Heart right ventricle (tissue), 16 donors: Measurements from ENCODE around the gene FAM217B. TPM values are rescaled to one million over a fixed set of nuclear protein-coding genes. Genes with fewer than 3 reads are reported as not detected.

Source experiments
- ATAC-seq, 8 donors: fragments of 200-7000 bp; cut with Tn5 transposase; one replicate each; pipeline ENCODE4 v1.9.1; 2020; ENCODE audit warnings: mild to moderate bottlenecking in 8 of 8, moderate library complexity in 8 of 8, moderate number of reproducible peaks in 1 of 8
- DNase-seq, 2 donors: peaks; one replicate each; pipeline ENCODE4 v3.0.0-alpha.2; 2020
- H3K27ac ChIP-seq, 10 donors: fragments of 200-600 bp; sonication (generic) in 2 of 10; one replicate each; pipeline versions ENCODE4 v1.5.0 to v1.8.0; 2020 to 2022; ENCODE audit warnings: mild to moderate bottlenecking in 3 of 10
- H3K27me3 ChIP-seq, 7 donors: fragments of 200-600 bp; one replicate each; pipeline ENCODE4 v1.8.0; 2021 to 2022; ENCODE audit warnings: mild to moderate bottlenecking in 2 of 7
- H3K36me3 ChIP-seq, 9 donors: fragments of 200-600 bp; sonication (generic) in 1 of 9; one replicate each; pipeline versions ENCODE4 v1.5.0 to v1.8.0; 2020 to 2022; ENCODE audit warnings: mild to moderate bottlenecking in 2 of 9
- H3K4me1 ChIP-seq, 9 donors: fragments of 200-600 bp; sonication (generic) in 1 of 9; one replicate each; pipeline versions ENCODE4 v1.5.0 to v1.8.0; 2020 to 2022; ENCODE audit warnings: mild to moderate bottlenecking in 4 of 9
- H3K4me3 ChIP-seq, 10 donors: fragments of 200-600 bp; sonication (generic) in 2 of 10; one replicate each; pipeline versions ENCODE4 v1.5.0 to v1.8.0; 2020 to 2022; ENCODE audit warnings: mild to moderate bottlenecking in 7 of 10, moderate library complexity in 2 of 10
- H3K9me3 ChIP-seq, 11 donors: fragments of 200-600 bp in 10 of 11; sonication (generic) in 2 of 11; one replicate each; pipeline versions ENCODE4 v1.5.0 to v1.8.0; 2013 to 2022; ENCODE audit warnings: mild to moderate bottlenecking in 2 of 11, control low read depth in 1 of 11, moderate library complexity in 1 of 11
- WGBS, 2 donors: extraction: QIAGEN DNeasy Blood & Tissue Kit; methylation state at CpG; one replicate each; pipeline ENCODE4 v1.1.7; 2013; ENCODE audit warnings: inconsistent platforms in 1 of 2; 5-methylcytosine and 5-hydroxymethylcytosine counted together
- intact Hi-C, 10 donors: fragments of 100-400 bp; cut with DNase I; formaldehyde crosslinking; loops; one replicate each; pipeline versions ENCODE4 v1.11.1 to v1.14.2; 2022
- polyA plus RNA-seq, 2 donors: library from polyadenylated mRNA; stranded (reverse); fragments of 200-250 nt; gene quantifications; one replicate each; pipeline ENCODE4 v1.2.3, GENCODE V29; 2013
- total RNA-seq, 10 donors: library from RNA; stranded (reverse); fragmentation: NEBNext Ultra II Directional in 3 of 10; extraction: Animal tissue kit (Norgen Biotek cat#: 25700) in 3 of 10; gene quantifications; one replicate each; pipeline versions ENCODE4 v1.2.1 to v1.2.4, GENCODE V29; 2021 to 2023
- TF ChIP-seq, protein P1 (sequence below), 9 donors: fragments of 200-600 bp; sonication (generic) in 2 of 9; IDR thresholded peaks; one replicate each; pipeline versions ENCODE4 v1.5.0 to v1.8.0; 2021 to 2022; ENCODE audit warnings: antibody characterized with exemption in 9 of 9, mild to moderate bottlenecking in 5 of 9, moderate library complexity in 1 of 9
- donor health status: Arrhythmogenic right ventricular cardiomyopathy.
- donor health status: ischemic (EF 13 %, LVEDD 7.1; RV severe dilation, severe dysfunction).
- donor health status: healthy with polysubstance abuse.
- donor health status: DM: no; HTN: yes; CAD: no.
- donor health status: DM: no; HTN: no; CAD: no.
- donor health status: ischemic (EF 25% LVEDD 6.9; RV normal size, moderate dysfunction).
- donor health status: ischemic (EF 25% LVEDD 5.7; RV mildly dilated, moderate dysfunction).
- donor health status: healthy.
- donor health status: DM: yes; HTN: yes; CAD: no.
- donor health status: Ischemic cardiomyopathy.
- donor health status: ischemic (EF 35%, LVEDD 5.7; RV mildly dilated, moderate dysfunction).
- donor health status: nonischemic (EF 11% LVEDD 7.7; RV severe dilation, severe dysfunction).
- donor health status: DM: yes; HTN: yes; CAD: no.
- donor health status: PGD.
- donor health status: ischemic (EF 29% LVEDD 5.4; RV normal size, mild dysfunction).
- donor health status: nonischemic (EF 23%, LVEDD 6.1; RV moderate dilation, normal function).

The FAM217B gene
- total and polyA plus RNA-seq, 12 donors: 2.4 to 38.3 (median 27.2) TPM

DNA sequence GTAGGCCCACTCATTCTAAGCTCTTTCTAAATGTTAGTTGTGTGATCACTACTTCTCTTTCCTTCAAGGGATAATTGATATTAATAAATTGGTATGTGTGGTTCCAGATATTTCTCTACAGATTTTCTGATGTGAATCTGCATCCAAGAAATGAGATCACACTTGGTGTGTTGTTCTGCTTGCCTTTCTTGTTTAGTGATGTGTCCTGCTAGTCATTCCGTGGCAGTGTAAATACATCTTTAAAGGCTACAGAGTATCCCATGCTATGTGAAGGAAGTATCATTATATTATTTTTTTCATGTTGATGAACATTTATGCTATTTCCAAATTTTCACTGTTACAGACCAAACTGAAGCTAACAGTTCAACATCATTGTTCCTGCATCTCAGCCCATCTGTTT lies 31.2 kb downstream of the FAM217B start:
- no peak overlapping the region for H3K27ac ChIP-seq
- H3K27me3 ChIP-seq: no peaks in the 10 kb centered on the region
- TF ChIP-seq, protein P1, sequence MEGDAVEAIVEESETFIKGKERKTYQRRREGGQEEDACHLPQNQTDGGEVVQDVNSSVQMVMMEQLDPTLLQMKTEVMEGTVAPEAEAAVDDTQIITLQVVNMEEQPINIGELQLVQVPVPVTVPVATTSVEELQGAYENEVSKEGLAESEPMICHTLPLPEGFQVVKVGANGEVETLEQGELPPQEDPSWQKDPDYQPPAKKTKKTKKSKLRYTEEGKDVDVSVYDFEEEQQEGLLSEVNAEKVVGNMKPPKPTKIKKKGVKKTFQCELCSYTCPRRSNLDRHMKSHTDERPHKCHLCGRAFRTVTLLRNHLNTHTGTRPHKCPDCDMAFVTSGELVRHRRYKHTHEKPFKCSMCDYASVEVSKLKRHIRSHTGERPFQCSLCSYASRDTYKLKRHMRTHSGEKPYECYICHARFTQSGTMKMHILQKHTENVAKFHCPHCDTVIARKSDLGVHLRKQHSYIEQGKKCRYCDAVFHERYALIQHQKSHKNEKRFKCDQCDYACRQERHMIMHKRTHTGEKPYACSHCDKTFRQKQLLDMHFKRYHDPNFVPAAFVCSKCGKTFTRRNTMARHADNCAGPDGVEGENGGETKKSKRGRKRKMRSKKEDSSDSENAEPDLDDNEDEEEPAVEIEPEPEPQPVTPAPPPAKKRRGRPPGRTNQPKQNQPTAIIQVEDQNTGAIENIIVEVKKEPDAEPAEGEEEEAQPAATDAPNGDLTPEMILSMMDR (IDR thresholded peaks at IDR 0.05): no peak
- peaks cover 0 to 7% (median 0%) of the 10 kb centered on the region in 9 donors for H3K4me1 ChIP-seq
- H3K9me3 ChIP-seq: peaks cover 0 to 4% (median 0%) of the 10 kb centered on the region in 11 donors
- WGBS, 2 donors: 94 to 97% methylated on average over 1 of the region's 1 CpG
- intact Hi-C loops: no loop called here
- DNase-seq (no peak), ATAC-seq (no peak)
- no peaks in the 10 kb centered on the region for H3K36me3 ChIP-seq
- H3K4me3 ChIP-seq: no peak overlapping the region

- WGBS, 2 donors: 88 to 92% methylated on average over 12 of the region's 12 CpGs
- no peaks in the 10 kb centered on the region for H3K27me3 ChIP-seq
- ATAC-seq (no peak), DNase-seq (no peak)
- intact Hi-C loops: no loop called here
- no peaks in the 10 kb centered on the region for H3K36me3 ChIP-seq
- peaks cover 0 to 4% (median 0%) of the 10 kb centered on the region in 11 donors for H3K9me3 ChIP-seq
- no peak overlapping the region for H3K27ac ChIP-seq
- TF ChIP-seq, protein P1 (IDR thresholded peaks at IDR 0.05): no peak
- H3K4me1 ChIP-seq: peaks cover 0 to 7% (median 0%) of the 10 kb centered on the region in 9 donors
- no peak overlapping the region for H3K4me3 ChIP-seq
Observed at GRCh38 chr20:59972037-59972801, 32.0 kb downstream of the FAM217B start.

GRCh38 chr20:59976156-59976782 lies 36.1 kb downstream of the FAM217B start:
- Histone ChIP-seq H3K4me3 (no peak overlapping the region), H3K27me3 (no peaks in the 10 kb centered on the region), H3K36me3 (no peaks in the 10 kb centered on the region), H3K27ac (no peak overlapping the region), H3K9me3 (peaks cover 0 to 4% (median 0%) of the 10 kb centered on the region in 11 donors), H3K4me1 (peaks cover 0 to 7% (median 0%) of the 10 kb centered on the region in 9 donors)
- WGBS, 2 donors: 81 to 91% methylated on average over 6 of the region's 6 CpGs
- intact Hi-C loops: no loop called here
- DNase-seq: no peak
- no peak for ATAC-seq
- TF ChIP-seq, protein P1 (IDR thresholded peaks at IDR 0.05): no peak

DNA sequence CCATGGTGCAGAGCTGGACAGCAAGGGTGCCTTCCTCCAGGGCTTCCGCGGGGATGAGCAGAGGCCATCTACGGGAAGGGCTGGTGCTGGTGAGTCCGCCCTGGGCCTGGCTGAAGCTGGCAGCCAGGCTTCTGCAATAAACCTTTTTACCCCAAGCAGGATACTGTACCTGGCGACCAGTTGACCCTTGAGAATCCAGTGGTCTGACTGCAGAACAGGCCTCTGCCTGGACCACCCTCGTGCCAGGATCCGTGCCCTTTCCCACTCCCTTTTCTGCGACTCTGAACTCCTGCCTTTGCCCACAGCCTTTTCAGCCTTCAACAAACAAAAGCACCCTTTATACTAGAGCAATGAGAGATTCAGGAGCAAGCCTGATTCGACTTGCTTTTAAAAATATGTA lies 36.9 kb downstream of the FAM217B start:
- H3K4me3 ChIP-seq: no peak overlapping the region
- no peak overlapping the region for H3K27ac ChIP-seq
- H3K27me3 ChIP-seq: no peaks in the 10 kb centered on the region
- no peaks in the 10 kb centered on the region for H3K4me1 ChIP-seq
- ATAC-seq (no peak), DNase-seq (no peak)
- TF ChIP-seq, protein P1 (IDR thresholded peaks at IDR 0.05): no peak
- intact Hi-C loops: no loop called here
- 88 to 93% methylated on average over 9 of the region's 9 CpGs for WGBS, 2 donors
- peaks cover 0 to 8% (median 0%) of the 10 kb centered on the region in 11 donors for H3K9me3 ChIP-seq
- no peaks in the 10 kb centered on the region for H3K36me3 ChIP-seq
